ENCODE results near the gene CYP11A1.

Gene CYP11A1

GRCh38 chr15:74352393-74352910 lies 15.0 kb downstream of the CYP11A1 start:
- no peak for DNase-seq (ENCODE audit: low read depth in 1 of 2, low spot score in 1 of 2)
- TF ChIP-seq JUND (IDR thresholded peaks at IDR 0.05; ENCODE audit: low read depth), result no peak
- in situ Hi-C loops (cut with HindIII; ENCODE audit: low pct_unique_long_range_greater_than_20kb, low sequenced_read_pairs), result no loop called here

- TF ChIP-seq JUND (IDR thresholded peaks at IDR 0.05; ENCODE audit: low read depth), result no peak
- no peak for DNase-seq (ENCODE audit: low read depth in 1 of 2, low spot score in 1 of 2)
- in situ Hi-C loops (cut with HindIII; ENCODE audit: low pct_unique_long_range_greater_than_20kb, low sequenced_read_pairs), result no loop called here
These were observed 15.8 kb downstream of the CYP11A1 start for GRCh38 chr15:74351670-74352069.

- no peak for DNase-seq (ENCODE audit: low read depth in 1 of 2, low spot score in 1 of 2)
- no peak for TF ChIP-seq JUND (IDR thresholded peaks at IDR 0.05; ENCODE audit: low read depth)
- in situ Hi-C loops (cut with HindIII; ENCODE audit: low pct_unique_long_range_greater_than_20kb, low sequenced_read_pairs), result no loop called here
These were observed 16.9 kb downstream of the CYP11A1 start for GRCh38 chr15:74350295-74351275.

- no peak for TF ChIP-seq JUND (IDR thresholded peaks at IDR 0.05; ENCODE audit: low read depth)
- in situ Hi-C loops (cut with HindIII; ENCODE audit: low pct_unique_long_range_greater_than_20kb, low sequenced_read_pairs), result no loop called here
These were observed 18.1 kb downstream of the CYP11A1 start for GRCh38 chr15:74349241-74349778.

GRCh38 chr15:74347757-74348250 lies 19.6 kb downstream of the CYP11A1 start:
- no peak for TF ChIP-seq JUND (IDR thresholded peaks at IDR 0.05; ENCODE audit: low read depth)
- no peak for DNase-seq (ENCODE audit: low read depth in 1 of 2, low spot score in 1 of 2)
- in situ Hi-C loops (cut with HindIII; ENCODE audit: low pct_unique_long_range_greater_than_20kb, low sequenced_read_pairs), result no loop called here

More at GRCh38 chr15:74349241-74349778, 18.1 kb downstream of the CYP11A1 start:
- no peak for DNase-seq (ENCODE audit: low read depth in 1 of 2, low spot score in 1 of 2)

GRCh38 chr15:74345051-74345450 lies 22.4 kb downstream of the CYP11A1 start:
- in situ Hi-C loops (cut with HindIII; ENCODE audit: low pct_unique_long_range_greater_than_20kb, low sequenced_read_pairs), result no loop called here
- no peak for DNase-seq (ENCODE audit: low read depth in 1 of 2, low spot score in 1 of 2)
- TF ChIP-seq JUND (IDR thresholded peaks at IDR 0.05; ENCODE audit: low read depth), result no peak

GRCh38 chr15:74343797-74344127 lies 23.7 kb downstream of the CYP11A1 start:
- DNase-seq (ENCODE audit: low read depth in 1 of 2, low spot score in 1 of 2), result no peak
- in situ Hi-C loops (cut with HindIII; ENCODE audit: low pct_unique_long_range_greater_than_20kb, low sequenced_read_pairs), result no loop called here
- TF ChIP-seq JUND (IDR thresholded peaks at IDR 0.05; ENCODE audit: low read depth), result no peak

GRCh38 chr15:74343127-74343796 lies 24.2 kb downstream of the CYP11A1 start:
- no peak for TF ChIP-seq JUND (IDR thresholded peaks at IDR 0.05; ENCODE audit: low read depth)
- in situ Hi-C loops (cut with HindIII; ENCODE audit: low pct_unique_long_range_greater_than_20kb, low sequenced_read_pairs), result no loop called here
- DNase-seq (ENCODE audit: low read depth in 1 of 2, low spot score in 1 of 2), result no peak

GRCh38 chr15:74340150-74340549 lies 27.3 kb downstream of the CYP11A1 start:
- in situ Hi-C loops (cut with HindIII; ENCODE audit: low pct_unique_long_range_greater_than_20kb, low sequenced_read_pairs), result no loop called here
- no peak for TF ChIP-seq JUND (IDR thresholded peaks at IDR 0.05; ENCODE audit: low read depth)
- no peak for DNase-seq (ENCODE audit: low read depth in 1 of 2, low spot score in 1 of 2)

- no peak for TF ChIP-seq JUND (IDR thresholded peaks at IDR 0.05; ENCODE audit: low read depth)
- in situ Hi-C loops (cut with HindIII; ENCODE audit: low pct_unique_long_range_greater_than_20kb, low sequenced_read_pairs), result no loop called here
- DNase-seq (ENCODE audit: low read depth in 1 of 2, low spot score in 1 of 2), result no peak
These were observed 28.1 kb downstream of the CYP11A1 start for GRCh38 chr15:74339371-74339770.

- no peak for TF ChIP-seq JUND (IDR thresholded peaks at IDR 0.05; ENCODE audit: low read depth)
- in situ Hi-C loops (cut with HindIII; ENCODE audit: low pct_unique_long_range_greater_than_20kb, low sequenced_read_pairs), result no loop called here
- DNase-seq (ENCODE audit: low read depth in 1 of 2, low spot score in 1 of 2), result no peak
These were observed 28.8 kb downstream of the CYP11A1 start for GRCh38 chr15:74338676-74339075.

GRCh38 chr15:74337607-74338211 lies 29.7 kb downstream of the CYP11A1 start:
- no peak for DNase-seq (ENCODE audit: low read depth in 1 of 2, low spot score in 1 of 2)
- in situ Hi-C loops (cut with HindIII; ENCODE audit: low pct_unique_long_range_greater_than_20kb, low sequenced_read_pairs), result no loop called here
- TF ChIP-seq JUND (IDR thresholded peaks at IDR 0.05; ENCODE audit: low read depth), result no peak

All from T47D (cell line).